Calu3 (cell line): ENCODE data around the gene FAM114A1. TPM values are rescaled to one million over a fixed set of nuclear protein-coding genes. Genes with fewer than 3 reads are reported as not detected.

Source experiments
- BruUV-seq: library from RNA; stranded (reverse); fragments of 400-500 nt; replicated peaks from 2 replicates; lab custom pipeline; 2021; lab: Mats Ljungman, UMichigan
- CTCF ChIA-PET: fragments of 300-600 bp; sonication (Branson Sonifier 250); formaldehyde crosslinking; loops from one replicate; lab custom pipeline; 2022; ENCODE audit warnings: antibody characterized with exemption; lab: Charles Lee
- DNase-seq: peaks from one replicate; pipeline ENCODE4 v3.0.0; 2022
- H3K27ac Mint-ChIP-seq: one replicate; pipeline ENCODE4 v1.8.0; 2022; ENCODE audit warnings: mixed read lengths; ENCODE audit not compliant: unreplicated experiment
- H3K27me3 Mint-ChIP-seq: one replicate; pipeline ENCODE4 v1.8.0; 2022; ENCODE audit warnings: mixed read lengths; ENCODE audit not compliant: unreplicated experiment
- H3K36me3 Mint-ChIP-seq: one replicate; pipeline ENCODE4 v1.8.0; 2022; ENCODE audit warnings: mild to moderate bottlenecking, moderate library complexity, mixed read lengths; ENCODE audit not compliant: insufficient read depth, unreplicated experiment
- H3K4me1 Mint-ChIP-seq: one replicate; pipeline ENCODE4 v1.8.0; 2022; ENCODE audit warnings: mild to moderate bottlenecking, low read depth, mixed read lengths; ENCODE audit not compliant: unreplicated experiment
- H3K4me3 Mint-ChIP-seq: one replicate; pipeline ENCODE4 v1.8.0; 2022; ENCODE audit warnings: mild to moderate bottlenecking, low read depth, moderate library complexity, mixed read lengths; ENCODE audit not compliant: unreplicated experiment
- H3K9me3 Mint-ChIP-seq: one replicate; pipeline ENCODE4 v1.8.0; 2022; ENCODE audit warnings: low read depth, mixed read lengths; ENCODE audit not compliant: unreplicated experiment
- CTCF ChIP-seq: fragments of 200-600 bp; IDR thresholded peaks from one replicate; pipeline ENCODE4 v1.8.0; 2022; ENCODE audit warnings: antibody characterized with exemption; ENCODE audit not compliant: unreplicated experiment
- intact Hi-C: fragments of 100-400 bp; cut with micrococcal nuclease; formaldehyde crosslinking; loops from one replicate; pipeline ENCODE4 v1.10.0; 2022; ENCODE audit not compliant: unreplicated experiment
- total RNA-seq: library from RNA; stranded (reverse); gene quantifications from 2 replicates; pipeline ENCODE4 v1.2.3, GENCODE V29; 2022

The FAM114A1 gene
- total RNA-seq, 1 experiment from 2014 or later: 22.1 TPM

DNA sequence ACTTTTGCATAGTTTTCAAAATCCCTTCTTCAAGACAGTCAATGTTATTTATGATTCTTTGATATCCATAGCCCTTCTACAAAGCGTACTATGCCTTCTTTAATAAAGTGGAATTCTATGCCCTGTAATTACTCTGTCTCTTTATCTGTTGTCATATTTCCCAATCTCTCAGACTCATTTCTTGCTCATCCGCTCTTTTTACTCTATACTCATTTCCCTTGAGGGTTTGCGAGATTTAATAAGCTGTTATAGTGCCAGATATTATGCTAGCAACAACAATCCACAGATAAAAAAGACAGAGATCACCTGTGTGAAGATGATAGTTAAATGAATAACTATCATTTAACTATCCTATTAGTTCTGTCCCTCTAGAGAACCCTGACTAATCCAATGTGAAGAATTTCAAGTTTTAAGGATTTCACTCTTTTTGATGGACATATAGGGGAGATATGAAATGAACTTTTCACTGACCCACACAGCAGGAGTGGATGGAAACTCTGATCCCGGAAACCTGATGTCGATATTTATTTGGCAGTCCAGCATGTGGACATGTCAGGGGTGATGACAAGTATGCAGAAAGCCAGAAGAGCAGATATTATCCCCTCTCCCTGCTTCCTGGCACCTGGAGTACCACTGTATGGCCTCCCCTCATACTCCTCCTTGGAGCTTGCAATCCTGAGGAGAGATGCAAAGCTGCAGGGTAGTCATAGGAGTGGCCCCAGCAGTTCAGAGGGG lies 114.9 kb downstream of the FAM114A1 start:
- no peaks in the 10 kb centered on the region for H3K4me1 Mint-ChIP-seq
- DNase-seq: no peak
- no peak for TF ChIP-seq CTCF
- CTCF ChIA-PET: no interaction called here
- no peaks in the 10 kb centered on the region for H3K27me3 Mint-ChIP-seq
- no TSS peak for BruUV-seq
- no peak overlapping the region for H3K4me3 Mint-ChIP-seq
- no peak overlapping the region for H3K27ac Mint-ChIP-seq
- H3K36me3 Mint-ChIP-seq: no peaks in the 10 kb centered on the region
- H3K9me3 Mint-ChIP-seq: no peaks in the 10 kb centered on the region
- intact Hi-C loops: no loop called here

DNA sequence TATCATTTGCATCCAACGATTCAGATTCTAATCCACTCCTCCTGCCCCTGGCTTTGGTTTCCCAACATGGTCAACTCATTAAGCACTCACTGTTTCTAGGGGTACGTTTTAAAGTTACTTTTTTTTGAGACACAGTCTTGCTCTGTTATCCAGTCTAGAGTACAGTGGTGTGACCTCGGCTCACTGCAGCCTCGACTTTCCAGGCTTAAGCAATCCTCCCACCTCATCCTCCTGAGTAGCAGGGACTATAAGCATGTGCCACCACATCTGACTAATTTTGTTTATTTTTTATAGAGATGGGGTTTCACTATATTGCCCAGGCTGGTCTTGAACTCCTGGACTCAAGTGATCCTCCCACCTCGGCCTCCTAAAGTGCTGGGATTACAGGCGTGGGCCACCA lies 115.7 kb downstream of the FAM114A1 start:
- Mint-ChIP-seq H3K27ac (no peak overlapping the region), H3K36me3 (no peaks in the 10 kb centered on the region)
- CTCF ChIA-PET: no interaction called here

DNA sequence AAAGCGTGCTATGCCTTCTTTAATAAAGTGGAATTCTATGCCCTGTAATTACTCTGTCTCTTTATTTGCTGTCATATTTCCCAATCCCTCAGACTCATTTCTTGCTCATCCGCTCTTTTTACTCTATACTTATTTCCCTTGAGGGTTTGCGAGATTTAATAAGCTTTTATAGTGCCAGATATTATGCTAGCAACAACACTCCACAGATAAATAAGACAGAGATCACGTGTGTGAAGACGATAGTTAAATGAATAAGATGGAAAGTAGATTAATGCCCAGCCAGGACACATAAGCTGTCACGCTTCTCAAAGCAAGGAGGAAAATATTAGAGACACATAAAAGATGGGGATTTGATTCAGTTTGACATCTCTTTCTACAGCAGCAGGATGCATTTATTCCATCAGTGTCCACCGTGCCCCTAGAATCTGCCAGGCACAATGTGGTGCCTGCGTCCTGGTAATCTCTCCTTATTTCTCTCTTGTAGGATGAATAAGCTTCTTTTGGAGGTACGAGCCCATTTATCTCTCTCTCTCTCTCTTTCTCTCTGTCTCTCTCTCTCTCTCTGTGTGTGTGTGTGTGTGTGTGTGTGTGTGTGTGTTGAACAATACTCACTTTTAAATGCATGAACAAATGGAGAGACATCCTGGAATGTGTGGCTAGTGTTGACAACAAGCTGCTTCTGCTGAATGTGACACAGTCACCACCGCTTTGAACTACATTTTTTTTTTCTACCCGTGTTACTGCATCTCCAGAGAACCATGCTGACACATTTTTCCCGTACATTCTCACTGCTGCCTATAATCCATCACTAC lies 116.4 kb downstream of the FAM114A1 start:
- intact Hi-C loops: no loop called here
- CTCF ChIA-PET: interaction anchor here (0.6 kb wide), 1 partner anchor 43 kb away, joined by 4 read pairs; no protein-coding TSS in a partner anchor
- peaks cover 9% of the 10 kb centered on the region for H3K4me1 Mint-ChIP-seq
- no peak for DNase-seq
- TF ChIP-seq CTCF: no peak
- H3K36me3 Mint-ChIP-seq: no peaks in the 10 kb centered on the region
- H3K27ac Mint-ChIP-seq: no peak overlapping the region
- no peaks in the 10 kb centered on the region for H3K9me3 Mint-ChIP-seq
- H3K4me3 Mint-ChIP-seq: no peak overlapping the region
- BruUV-seq: no TSS peak
- H3K27me3 Mint-ChIP-seq: no peaks in the 10 kb centered on the region

More for the DNA sequence above, 115.7 kb downstream of the FAM114A1 start:
- H3K27me3 Mint-ChIP-seq: no peaks in the 10 kb centered on the region
- no TSS peak for BruUV-seq
- no peak overlapping the region for H3K4me3 Mint-ChIP-seq
- peaks cover 3% of the 10 kb centered on the region for H3K4me1 Mint-ChIP-seq
- no peak for DNase-seq
- intact Hi-C loops: no loop called here
- TF ChIP-seq CTCF: no peak
- no peaks in the 10 kb centered on the region for H3K9me3 Mint-ChIP-seq

- Mint-ChIP-seq H3K36me3 (no peaks in the 10 kb centered on the region), H3K4me1 (peaks cover 9% of the 10 kb centered on the region), H3K4me3 (no peak overlapping the region), H3K27ac (no peak overlapping the region), H3K27me3 (no peaks in the 10 kb centered on the region), H3K9me3 (no peaks in the 10 kb centered on the region)
- CTCF ChIA-PET: no interaction called here
- intact Hi-C loops: no loop called here
- DNase-seq: no peak
- TF ChIP-seq CTCF: no peak
- no TSS peak for BruUV-seq
These were observed 117.9 kb downstream of the FAM114A1 start for GRCh38 chr4:38985410-38986100.
